HG03196 (cell line): Measurements from ENCODE around the gene COL25A1.
"Not testable (repeated sequence)": the region's sequence is repeated elsewhere in the genome, so short reads cannot be mapped to it uniquely, and the experiment has no call there.

Source experiments
- ATAC-seq: cut with Tn5 transposase; IDR thresholded peaks from one replicate; pipeline ENCODE4 v1.9.1; 2021; ENCODE audit not compliant: unreplicated experiment

COL25A1 gene

GRCh38 chr4:109131559-109131958, 170.9 kb downstream of the COL25A1 start:
- no peak for ATAC-seq

- no peak for ATAC-seq
These were observed 173.9 kb downstream of the COL25A1 start for GRCh38 chr4:109128589-109128988.

- no peak for ATAC-seq
These were observed 174.6 kb downstream of the COL25A1 start for GRCh38 chr4:109127866-109128265.

- ATAC-seq: no peak
These were observed 175.6 kb downstream of the COL25A1 start for GRCh38 chr4:109126856-109127255.

- ATAC-seq: no peak
These were observed 177.4 kb downstream of the COL25A1 start for GRCh38 chr4:109125084-109125483.

- ATAC-seq: no peak
These were observed 178.5 kb downstream of the COL25A1 start for GRCh38 chr4:109123951-109124350.

- ATAC-seq: no peak
These were observed 180.9 kb downstream of the COL25A1 start for GRCh38 chr4:109121561-109121960.

GRCh38 chr4:109119852-109120251, 182.6 kb downstream of the COL25A1 start:
- no peak for ATAC-seq

GRCh38 chr4:109118635-109119034, 183.8 kb downstream of the COL25A1 start:
- ATAC-seq: no peak

- no peak for ATAC-seq
These were observed 188.0 kb downstream of the COL25A1 start for GRCh38 chr4:109114501-109114900.

GRCh38 chr4:109113521-109113920, 188.9 kb downstream of the COL25A1 start:
- no peak for ATAC-seq

- ATAC-seq: no peak
These were observed 191.4 kb downstream of the COL25A1 start for GRCh38 chr4:109111031-109111430.

GRCh38 chr4:109108215-109108614, 194.2 kb downstream of the COL25A1 start:
- not testable (repeated sequence) for ATAC-seq

GRCh38 chr4:109094056-109094455, 208.4 kb downstream of the COL25A1 start:
- no peak for ATAC-seq

GRCh38 chr4:109091727-109092409, 210.6 kb downstream of the COL25A1 start:
- ATAC-seq: no peak

GRCh38 chr4:109083911-109084310, 218.5 kb downstream of the COL25A1 start:
- no peak for ATAC-seq

GRCh38 chr4:109079731-109080130, 222.7 kb downstream of the COL25A1 start:
- no peak for ATAC-seq

GRCh38 chr4:109079201-109079600, 223.3 kb downstream of the COL25A1 start:
- ATAC-seq: no peak

GRCh38 chr4:109078724-109079123, 223.7 kb downstream of the COL25A1 start:
- no peak for ATAC-seq

GRCh38 chr4:109077505-109077904, 225.0 kb downstream of the COL25A1 start:
- no peak for ATAC-seq

- ATAC-seq: not testable (repeated sequence)
These were observed 225.7 kb downstream of the COL25A1 start for GRCh38 chr4:109076709-109077108.

GRCh38 chr4:109075621-109076020, 226.8 kb downstream of the COL25A1 start:
- ATAC-seq: no peak

GRCh38 chr4:109072595-109072994, 229.9 kb downstream of the COL25A1 start:
- ATAC-seq: no peak
